RWPE1 (cell line): ENCODE measurements around the gene COX6A1.
"Not testable (repeated sequence)": the region's sequence is repeated elsewhere in the genome, so short reads cannot be mapped to it uniquely, and the experiment has no call there.

Source experiments
- CTCF ChIA-PET: fragments of 350-600 bp; sonication (Branson Sonifier 250); formaldehyde crosslinking; extraction: SDS; loops from one replicate; lab custom pipeline; 2021; lab: Yijun Ruan, JAX
- POLR2A ChIA-PET: fragments of 400-600 bp; formaldehyde crosslinking; extraction: SDS; loops from one replicate; lab custom pipeline; 2020; ENCODE audit warnings: antibody characterized with exemption; ENCODE audit not compliant: low non-redundant PET; lab: Yijun Ruan, JAX
- DNase-seq: peaks from one replicate; pipeline ENCODE4 v3.0.0; 2012; ENCODE audit warnings: low spot score
- H3K27ac ChIP-seq: fragments of 450-650 bp; 2 replicates; pipeline ENCODE4 v1.5.1; 2017
- TF ChIP-seq, protein P1 (sequence below): fragments of 450-650 bp; conservative IDR thresholded peaks from 2 replicates; pipeline ENCODE4 v1.5.1; 2017; ENCODE audit warnings: low read depth, mild to moderate bottlenecking

The COX6A1 gene

DNA sequence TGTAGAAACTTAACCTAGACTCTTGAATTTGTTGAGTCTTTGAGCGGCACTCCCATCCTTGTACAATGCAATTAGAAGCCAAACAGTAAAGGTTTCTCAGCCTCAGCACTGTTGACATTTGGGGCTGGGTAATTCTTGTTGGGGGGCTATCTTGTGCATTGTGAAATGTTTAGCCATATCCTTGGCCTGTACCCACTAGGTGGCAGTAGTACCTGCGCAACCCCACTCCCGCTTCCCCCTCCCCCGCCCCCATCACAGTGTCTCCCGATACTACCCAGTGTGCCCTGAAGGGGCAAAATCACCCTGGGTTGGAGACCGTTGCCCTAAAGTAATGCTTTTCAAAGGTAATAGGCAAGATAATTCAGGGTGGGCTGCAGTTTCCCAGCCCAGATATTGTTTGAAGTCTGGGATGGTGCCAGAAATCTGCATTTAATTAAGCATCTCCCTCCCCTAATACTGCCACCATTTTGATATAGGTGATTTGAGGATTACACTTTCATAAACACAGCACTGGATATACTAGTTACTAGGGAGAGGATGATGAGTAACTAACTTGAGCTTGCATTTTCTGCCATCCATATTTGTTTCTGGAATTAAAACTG is 1.8 kb downstream of the COX6A1 start:
- no peak overlapping the region for H3K27ac ChIP-seq
- TF ChIP-seq, protein P1, sequence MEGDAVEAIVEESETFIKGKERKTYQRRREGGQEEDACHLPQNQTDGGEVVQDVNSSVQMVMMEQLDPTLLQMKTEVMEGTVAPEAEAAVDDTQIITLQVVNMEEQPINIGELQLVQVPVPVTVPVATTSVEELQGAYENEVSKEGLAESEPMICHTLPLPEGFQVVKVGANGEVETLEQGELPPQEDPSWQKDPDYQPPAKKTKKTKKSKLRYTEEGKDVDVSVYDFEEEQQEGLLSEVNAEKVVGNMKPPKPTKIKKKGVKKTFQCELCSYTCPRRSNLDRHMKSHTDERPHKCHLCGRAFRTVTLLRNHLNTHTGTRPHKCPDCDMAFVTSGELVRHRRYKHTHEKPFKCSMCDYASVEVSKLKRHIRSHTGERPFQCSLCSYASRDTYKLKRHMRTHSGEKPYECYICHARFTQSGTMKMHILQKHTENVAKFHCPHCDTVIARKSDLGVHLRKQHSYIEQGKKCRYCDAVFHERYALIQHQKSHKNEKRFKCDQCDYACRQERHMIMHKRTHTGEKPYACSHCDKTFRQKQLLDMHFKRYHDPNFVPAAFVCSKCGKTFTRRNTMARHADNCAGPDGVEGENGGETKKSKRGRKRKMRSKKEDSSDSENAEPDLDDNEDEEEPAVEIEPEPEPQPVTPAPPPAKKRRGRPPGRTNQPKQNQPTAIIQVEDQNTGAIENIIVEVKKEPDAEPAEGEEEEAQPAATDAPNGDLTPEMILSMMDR, result peak; percentile 77
- ChIA-PET CTCF (interaction anchor here (0.6 kb wide), 1 partner anchor 135 kb away, joined by 4 read pairs; no protein-coding TSS in a partner anchor), POLR2A (no interaction called here)
- DNase-seq, result peak; percentile 89

DNA sequence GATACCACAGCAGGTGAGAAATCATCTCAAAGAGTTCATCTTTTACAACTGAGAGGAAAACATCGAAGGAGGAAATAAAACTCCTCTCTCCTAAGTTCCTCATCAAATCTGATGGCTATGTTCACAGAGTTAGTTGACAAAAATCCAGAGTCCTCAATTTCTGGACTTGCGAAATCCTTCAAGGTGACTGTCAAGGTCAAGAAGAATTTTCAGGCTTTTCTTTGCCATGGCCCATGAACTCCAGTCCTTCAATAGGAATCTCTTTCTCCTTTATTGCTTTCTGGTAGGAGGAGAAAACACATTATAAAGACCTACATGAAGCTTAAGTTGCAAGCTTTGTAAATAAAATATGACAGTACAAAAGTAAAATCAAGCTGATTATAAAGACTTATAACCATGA is 6.8 kb downstream of the COX6A1 start:
- TF ChIP-seq, protein P1, result no peak
- ChIA-PET CTCF (interaction anchor here (0.6 to 1.9 kb wide), 3 partner anchors 15 to 692 kb away, joined by 3 to 8 read pairs (median 4); no protein-coding TSS in a partner anchor), POLR2A (no interaction called here)
- no peak overlapping the region; the same call in 1 of the 2 replicates for H3K27ac ChIP-seq
- no peak for DNase-seq

DNA sequence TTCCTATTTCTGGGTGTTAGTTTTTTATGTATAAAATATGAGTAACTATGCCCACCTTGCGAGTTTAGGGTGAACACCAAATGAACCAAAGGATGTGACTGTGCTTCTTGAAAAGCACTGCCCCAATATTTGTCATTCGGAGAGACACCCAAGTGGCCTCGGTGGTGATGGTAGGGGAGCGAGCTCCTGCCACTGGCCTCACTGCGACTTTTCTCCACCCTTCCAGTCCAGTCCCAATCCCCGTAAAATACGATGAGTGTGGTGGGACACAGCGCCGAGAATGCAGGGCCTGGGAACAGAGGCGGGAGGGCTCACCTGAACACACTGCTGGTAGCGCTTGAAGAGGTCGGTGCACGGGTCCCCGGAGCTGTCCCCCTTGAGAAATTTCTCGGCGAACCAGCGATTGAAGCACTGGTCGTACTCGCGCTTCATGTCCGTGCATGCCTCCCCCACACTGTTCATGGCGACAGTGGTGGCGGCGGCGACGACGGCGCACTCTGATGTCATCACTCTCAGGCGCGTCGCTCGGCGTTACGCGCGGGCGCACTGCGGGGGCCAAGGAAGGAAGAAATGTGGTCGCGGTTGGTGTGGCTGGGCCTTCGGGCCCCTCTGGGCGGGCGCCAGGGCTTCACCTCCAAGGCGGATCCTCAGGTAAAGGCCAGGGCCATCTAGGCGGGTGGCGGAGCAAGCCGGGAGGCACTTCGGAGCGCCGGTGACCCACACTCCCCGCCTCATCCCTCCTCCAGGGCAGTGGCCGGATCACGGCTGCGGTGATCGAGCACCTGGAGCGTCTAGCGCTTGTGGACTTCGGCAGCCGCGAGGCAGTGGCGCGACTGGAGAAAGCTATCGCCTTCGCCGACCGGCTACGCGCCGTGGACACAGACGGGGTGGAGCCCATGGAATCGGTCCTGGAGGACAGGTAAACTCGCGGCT is 8.3 kb downstream of the COX6A1 start, which contains the start of the genes GATC and TRIAP1:
Gene GATC, plus strand, starts transcription at position 534 of the 933 bp plus-strand sequence. Its CDS starts 37 bp downstream, at position 571.
Gene TRIAP1, minus strand, starts transcription at position 474 of the 933 bp plus-strand sequence. Its CDS starts 12 bp downstream, at position 462.
- peak within 1 kb of the TSS; percentile 87 for H3K27ac ChIP-seq
- ChIA-PET CTCF (interaction anchor here (0.7 kb wide), 1 partner anchor 24 kb away, joined by 5 read pairs; no protein-coding TSS in a partner anchor), POLR2A (interaction anchor here (0.7 kb wide), 1 partner anchor 9 kb away, joined by 3 read pairs; no protein-coding TSS in a partner anchor)
- TF ChIP-seq, protein P1, result no peak
- peak; percentile 70 for DNase-seq

DNA sequence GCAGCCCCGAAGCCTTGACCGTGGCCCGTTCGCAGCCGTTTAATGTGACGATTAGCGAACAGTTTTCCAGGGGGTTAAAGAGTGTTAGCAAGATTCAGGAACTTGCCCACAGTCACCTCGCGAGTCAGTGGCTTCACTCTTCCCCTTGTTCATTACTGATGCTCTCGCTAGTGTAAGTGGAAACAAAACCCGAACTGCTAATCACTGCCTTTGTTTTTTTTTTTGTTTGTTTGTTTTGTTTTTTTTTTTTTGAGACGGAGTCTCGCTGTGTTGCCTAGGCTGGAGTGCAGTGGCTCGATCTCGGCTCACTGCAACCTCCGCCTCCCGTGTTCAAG is 8.9 kb downstream of the COX6A1 start:
- POLR2A ChIA-PET, DNase-seq: not testable (repeated sequence)
- CTCF ChIA-PET, result interaction anchor here (0.6 to 0.7 kb wide), 3 partner anchors 10 to 50 kb away, joined by 3 to 5 read pairs (median 3); no protein-coding TSS in a partner anchor
- peak overlapping the region; percentile 87 for H3K27ac ChIP-seq

DNA sequence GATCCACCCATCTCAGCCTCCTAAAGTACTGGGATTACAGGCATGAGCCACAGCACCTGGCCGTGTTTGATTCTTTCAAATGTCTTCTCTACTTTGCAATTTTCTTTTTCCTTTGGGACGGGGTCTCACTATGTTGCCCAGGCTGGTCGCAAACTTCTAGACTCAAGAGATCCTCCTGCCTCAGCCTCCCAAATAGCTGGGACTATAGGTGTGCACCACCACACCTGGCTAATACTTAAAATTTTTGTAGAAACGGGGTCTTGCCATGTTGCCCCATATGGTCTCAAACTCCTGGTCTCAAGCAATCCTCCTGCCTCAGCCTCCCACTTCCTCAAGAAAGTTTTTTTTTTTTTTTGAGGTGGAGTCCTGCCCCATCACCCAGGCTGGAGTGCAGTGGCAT is 10.1 kb downstream of the COX6A1 start:
- H3K27ac ChIP-seq, result no peak overlapping the region
- CTCF ChIA-PET, result interaction anchor here (0.6 to 0.7 kb wide), 2 partner anchors 21 to 51 kb away, joined by 3 to 4 read pairs; no protein-coding TSS in a partner anchor
- TF ChIP-seq, protein P1, result no peak
- POLR2A ChIA-PET, result no interaction called here
- DNase-seq, result no peak

DNA sequence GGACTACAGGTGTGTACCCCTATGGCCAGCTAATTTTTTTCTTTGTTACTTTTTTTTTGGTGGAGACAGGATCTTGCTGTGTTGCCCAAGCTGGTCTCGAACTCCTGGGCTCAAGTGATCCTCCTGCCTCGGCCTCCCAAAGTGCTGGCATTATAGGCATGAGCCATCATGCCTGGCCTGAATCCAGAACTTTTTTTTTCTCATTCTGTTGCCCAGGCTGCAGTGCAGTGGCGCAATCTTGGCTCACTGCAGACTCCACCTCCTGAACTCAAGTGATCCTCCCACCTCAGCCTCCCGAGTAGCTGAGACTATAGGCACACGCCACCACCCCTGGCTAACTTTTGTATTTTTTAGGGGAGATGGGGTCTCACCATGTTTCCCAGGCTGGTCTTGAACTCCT is 14.6 kb downstream of the COX6A1 start:
- ChIA-PET CTCF (interaction anchor here (1.0 kb wide), 1 partner anchor 17 kb away, joined by 4 read pairs; the partner anchor contains the start of gene SRSF9), POLR2A (interaction anchor here (0.7 kb wide), 1 partner anchor 516 kb away, joined by 9 read pairs; no protein-coding TSS in a partner anchor)
- not testable (repeated sequence) for DNase-seq, H3K27ac ChIP-seq
